Suprapubic skin (tissue), 4 donors: Measurements from ENCODE around the gene HHEX. TPM values are rescaled to one million over a fixed set of nuclear protein-coding genes. Genes with fewer than 3 reads are reported as not detected.
A peak's percentile ranks its signal among the peaks of the same experiment; 100 is the strongest.

ENCODE experiments used
- DNase-seq, 2 donors: peaks; one replicate each; pipeline ENCODE4 v3.0.0-alpha.2; 2019; ENCODE audit warnings: low spot score in 2 of 2
- H3K27ac ChIP-seq: fragments of 200-600 bp; sonication (generic); one replicate; pipeline ENCODE4 v1.5.1; 2019
- H3K27me3 ChIP-seq: fragments of 200-600 bp; sonication (generic); one replicate; pipeline ENCODE4 v1.5.1; 2019
- H3K36me3 ChIP-seq: fragments of 200-600 bp; sonication (generic); one replicate; pipeline ENCODE4 v1.5.1; 2019
- H3K4me1 ChIP-seq: fragments of 200-600 bp; sonication (generic); one replicate; pipeline ENCODE4 v1.5.1; 2019
- H3K4me3 ChIP-seq: fragments of 200-600 bp; sonication (generic); one replicate; pipeline ENCODE4 v1.5.1; 2019; ENCODE audit warnings: mild to moderate bottlenecking
- H3K9me3 ChIP-seq: fragments of 200-600 bp; sonication (generic); one replicate; pipeline ENCODE4 v1.5.1; 2019
- EP300 ChIP-seq: sonication (generic); formaldehyde crosslinking; IDR thresholded peaks from one replicate; pipeline ENCODE4 v1.6.1; 2017; ENCODE audit warnings: antibody characterized with exemption
- POLR2A ChIP-seq, 2 donors: fragments of 450-650 bp; IDR thresholded peaks; one replicate each; pipeline ENCODE4 v1.6.1; 2017; ENCODE audit warnings: antibody characterized with exemption in 2 of 2, mild to moderate bottlenecking in 2 of 2, moderate library complexity in 2 of 2
- POLR2AphosphoS5 ChIP-seq, 3 donors: sonication (generic); formaldehyde crosslinking; IDR thresholded peaks; one replicate each; pipeline ENCODE4 v1.6.1; 2017; ENCODE audit warnings: antibody characterized with exemption in 3 of 3
- WGBS: methylation state at CpG from one replicate; pipeline ENCODE4 v1.1.5; 2018; 5-methylcytosine and 5-hydroxymethylcytosine counted together
- total RNA-seq, 4 donors: library from RNA; depleted of rRNA; stranded (reverse); fragments of >200 nt; gene quantifications; one replicate each; pipeline ENCODE4 v1.1.0, GENCODE V29; 2016
- TF ChIP-seq, protein P1 (sequence below), 2 donors: fragments of 200-600 bp in 1 of 2; fragments of 450-650 bp in 1 of 2; sonication (generic) in 1 of 2; IDR thresholded peaks; one replicate each; pipeline ENCODE4 v1.5.1; 2016 to 2019; ENCODE audit warnings: antibody characterized with exemption in 2 of 2, mild to moderate bottlenecking in 1 of 2, moderate library complexity in 1 of 2

The HHEX gene
- total RNA-seq, 4 donors from 2014 or later: 1.3 to 5.6 (median 3.6) TPM

DNA sequence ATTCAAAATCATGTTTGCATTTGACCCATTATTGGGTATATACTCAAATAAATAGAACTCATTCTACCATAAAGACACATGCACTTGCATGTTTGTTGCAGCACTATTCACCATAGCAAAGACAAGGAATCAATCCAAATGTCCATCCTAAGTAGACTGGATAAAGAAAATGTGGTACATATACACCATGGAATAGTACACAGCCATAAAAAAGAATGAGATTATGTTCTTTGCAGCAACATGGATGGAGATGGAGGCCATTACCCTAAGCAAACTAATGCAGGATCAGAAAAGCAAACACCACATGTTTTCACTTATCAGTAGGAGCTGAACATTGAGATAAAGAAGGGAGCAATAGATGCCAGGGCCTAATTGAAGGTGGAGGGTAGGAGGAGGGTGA is 12.0 kb upstream of the HHEX start:
- no peak overlapping the region for H3K4me3 ChIP-seq
- no peak overlapping the region for H3K27ac ChIP-seq
- no peak for DNase-seq
- H3K27me3 ChIP-seq: no peaks in the 10 kb centered on the region
- TF ChIP-seq POLR2AphosphoS5 (IDR thresholded peaks at IDR 0.05) (no peak), EP300 (no peak), POLR2A (IDR thresholded peaks at IDR 0.05) (no peak)
- TF ChIP-seq, protein P1, sequence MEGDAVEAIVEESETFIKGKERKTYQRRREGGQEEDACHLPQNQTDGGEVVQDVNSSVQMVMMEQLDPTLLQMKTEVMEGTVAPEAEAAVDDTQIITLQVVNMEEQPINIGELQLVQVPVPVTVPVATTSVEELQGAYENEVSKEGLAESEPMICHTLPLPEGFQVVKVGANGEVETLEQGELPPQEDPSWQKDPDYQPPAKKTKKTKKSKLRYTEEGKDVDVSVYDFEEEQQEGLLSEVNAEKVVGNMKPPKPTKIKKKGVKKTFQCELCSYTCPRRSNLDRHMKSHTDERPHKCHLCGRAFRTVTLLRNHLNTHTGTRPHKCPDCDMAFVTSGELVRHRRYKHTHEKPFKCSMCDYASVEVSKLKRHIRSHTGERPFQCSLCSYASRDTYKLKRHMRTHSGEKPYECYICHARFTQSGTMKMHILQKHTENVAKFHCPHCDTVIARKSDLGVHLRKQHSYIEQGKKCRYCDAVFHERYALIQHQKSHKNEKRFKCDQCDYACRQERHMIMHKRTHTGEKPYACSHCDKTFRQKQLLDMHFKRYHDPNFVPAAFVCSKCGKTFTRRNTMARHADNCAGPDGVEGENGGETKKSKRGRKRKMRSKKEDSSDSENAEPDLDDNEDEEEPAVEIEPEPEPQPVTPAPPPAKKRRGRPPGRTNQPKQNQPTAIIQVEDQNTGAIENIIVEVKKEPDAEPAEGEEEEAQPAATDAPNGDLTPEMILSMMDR (IDR thresholded peaks at IDR 0.05): no peak
- H3K4me1 ChIP-seq: no peaks in the 10 kb centered on the region
- no peaks in the 10 kb centered on the region for H3K9me3 ChIP-seq
- no peaks in the 10 kb centered on the region for H3K36me3 ChIP-seq

DNA sequence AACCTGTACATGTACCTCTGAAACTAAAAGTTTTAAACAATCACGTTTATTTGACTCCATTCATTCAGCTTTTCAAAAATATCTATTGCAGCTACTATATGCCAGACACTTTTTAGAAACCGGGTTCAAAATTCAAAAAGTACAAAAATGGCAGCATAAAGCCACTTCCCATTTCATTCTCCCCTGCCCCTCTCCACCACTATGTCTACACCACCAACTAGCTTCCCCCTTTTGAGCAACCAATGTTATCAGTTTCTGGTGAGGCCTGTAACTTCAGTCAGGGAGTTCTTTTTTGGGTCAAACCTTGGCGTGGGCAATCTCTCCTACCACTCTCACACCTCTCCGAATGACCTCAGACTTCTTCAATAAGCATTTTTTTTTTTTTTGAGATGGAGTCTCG is 11.5 kb upstream of the HHEX start:
- WGBS: 92% methylated on average over 5 of the region's 5 CpGs
- H3K4me3 ChIP-seq: no peak overlapping the region

DNA sequence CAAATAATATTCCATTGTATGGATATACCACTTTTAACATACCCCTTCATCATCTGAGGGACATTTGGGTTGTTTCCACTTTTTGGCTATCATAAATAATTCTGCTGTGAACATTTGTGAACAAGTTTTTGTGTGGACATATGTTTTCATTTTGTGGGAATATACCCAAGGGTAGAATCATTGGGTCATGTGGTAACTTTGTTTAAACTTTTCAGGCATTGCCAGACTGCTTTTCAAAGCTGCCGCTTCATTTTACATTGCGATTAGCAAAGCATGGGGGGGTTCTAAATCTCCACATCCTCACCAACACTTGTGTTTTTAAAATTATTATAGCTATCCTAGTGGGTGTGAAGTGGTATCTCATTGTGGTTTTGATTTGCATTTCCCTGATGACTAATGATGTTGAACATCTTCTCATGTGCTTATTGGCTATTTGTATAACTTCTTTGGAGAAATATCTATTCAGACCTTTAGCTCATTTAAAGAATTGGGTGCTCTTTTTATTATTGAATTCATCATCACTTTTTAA is 8.4 kb upstream of the HHEX start:
- no peaks in the 10 kb centered on the region for H3K4me1 ChIP-seq
- peaks cover 5% of the 10 kb centered on the region for H3K27me3 ChIP-seq
- TF ChIP-seq, protein P1 (IDR thresholded peaks at IDR 0.05): no peak
- TF ChIP-seq EP300: no peak
- no peak for TF ChIP-seq POLR2A (IDR thresholded peaks at IDR 0.05)
- TF ChIP-seq POLR2AphosphoS5 (IDR thresholded peaks at IDR 0.05): no peak
- no peak overlapping the region for H3K4me3 ChIP-seq
- no peak overlapping the region for H3K27ac ChIP-seq
- DNase-seq: no peak
- 84% methylated on average over 2 of the region's 2 CpGs for WGBS
- H3K9me3 ChIP-seq: no peaks in the 10 kb centered on the region
- H3K36me3 ChIP-seq: no peaks in the 10 kb centered on the region

More for the DNA sequence above, 11.5 kb upstream of the HHEX start:
- no peak for DNase-seq
- Histone ChIP-seq H3K27me3 (no peaks in the 10 kb centered on the region), H3K27ac (no peak overlapping the region), H3K4me1 (no peaks in the 10 kb centered on the region), H3K9me3 (no peaks in the 10 kb centered on the region), H3K36me3 (no peaks in the 10 kb centered on the region)
- TF ChIP-seq POLR2AphosphoS5 (IDR thresholded peaks at IDR 0.05) (no peak), EP300 (no peak), POLR2A (IDR thresholded peaks at IDR 0.05) (no peak)
- TF ChIP-seq, protein P1 (IDR thresholded peaks at IDR 0.05): no peak

DNA sequence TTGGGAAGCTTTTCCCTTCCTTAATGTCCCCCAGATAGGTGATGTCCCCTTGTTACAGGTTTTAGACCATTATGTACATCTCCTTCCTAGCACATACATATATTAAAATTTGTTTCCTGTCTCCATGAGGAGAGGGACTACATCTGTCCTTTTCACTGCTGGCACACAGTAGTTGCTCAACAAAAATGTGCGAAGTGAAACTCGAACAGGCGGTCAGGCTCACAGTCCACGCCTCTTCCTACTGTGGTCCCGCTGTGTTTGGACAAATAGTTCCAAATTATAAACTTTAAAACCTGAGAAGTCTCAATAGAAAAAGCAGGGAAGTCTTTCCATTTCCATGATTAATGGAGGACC is 1.2 kb upstream of the HHEX start:
- H3K4me1 ChIP-seq: peaks cover 29% of the 10 kb centered on the region
- H3K9me3 ChIP-seq: no peaks in the 10 kb centered on the region
- H3K36me3 ChIP-seq: no peaks in the 10 kb centered on the region
- 67% methylated on average over 5 of the region's 5 CpGs for WGBS
- no peak for DNase-seq
- TF ChIP-seq, protein P1 (IDR thresholded peaks at IDR 0.05): no peak
- TF ChIP-seq POLR2AphosphoS5 (IDR thresholded peaks at IDR 0.05) (no peak), EP300 (no peak), POLR2A (IDR thresholded peaks at IDR 0.05) (no peak)
- no peak overlapping the region for H3K27ac ChIP-seq
- peaks cover 56% of the 10 kb centered on the region for H3K27me3 ChIP-seq
- peak overlapping the region; percentile 52 for H3K4me3 ChIP-seq

DNA sequence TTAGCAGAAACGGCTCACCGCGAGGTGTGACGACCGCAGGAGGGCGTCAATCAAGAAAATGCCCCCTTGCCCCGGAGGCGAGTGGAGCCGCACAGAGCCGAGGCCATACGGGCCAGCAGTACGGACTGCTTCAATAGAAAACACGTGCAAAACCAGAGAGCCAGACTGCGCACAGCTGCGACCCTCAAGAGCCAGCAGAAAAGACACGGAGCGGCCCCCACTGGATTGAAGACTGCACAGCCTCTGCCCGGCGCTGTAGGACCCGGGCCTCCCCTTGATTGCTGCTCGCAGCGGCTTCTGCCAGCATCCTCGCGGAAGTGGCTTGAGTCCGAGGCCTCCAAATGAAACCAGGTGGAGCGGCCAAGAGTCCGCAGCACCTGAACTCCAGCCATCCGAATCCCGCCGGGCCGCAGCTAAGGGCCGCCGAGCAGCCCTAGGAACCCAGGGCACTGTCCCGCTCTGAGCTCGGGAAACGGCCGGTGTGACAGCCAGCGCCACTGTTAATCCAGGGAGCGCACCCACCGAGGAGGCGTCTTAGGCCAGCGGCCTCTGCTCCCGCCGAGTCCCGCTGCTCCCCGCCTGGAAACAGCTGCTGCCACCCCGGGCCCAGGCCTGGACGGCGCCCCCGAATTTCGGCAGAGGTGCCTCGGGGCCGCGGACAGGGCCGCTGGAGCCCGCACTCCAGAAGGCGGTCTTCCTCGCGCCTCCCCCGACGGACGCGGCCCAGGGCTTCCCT is 660 bp upstream of the HHEX start:
- TF ChIP-seq POLR2A (IDR thresholded peaks at IDR 0.05) (no peak), EP300 (no peak), POLR2AphosphoS5 (IDR thresholded peaks at IDR 0.05) (no peak)
- TF ChIP-seq, protein P1 (IDR thresholded peaks at IDR 0.05): no peak
- 4% methylated on average over 36 of the region's 63 CpGs for WGBS
- H3K27ac ChIP-seq: peak overlapping the region; percentile 7
- no peaks in the 10 kb centered on the region for H3K9me3 ChIP-seq
- H3K36me3 ChIP-seq: no peaks in the 10 kb centered on the region
- peak in 1 of 2 donors; percentile 61 for DNase-seq
- peaks cover 29% of the 10 kb centered on the region for H3K4me1 ChIP-seq
- H3K27me3 ChIP-seq: peaks cover 57% of the 10 kb centered on the region
- H3K4me3 ChIP-seq: peak overlapping the region; percentile 52
